Lung (tissue), 12 donors: ENCODE measurements around the gene TAPBPL. TPM values are rescaled to one million over a fixed set of nuclear protein-coding genes. Genes with fewer than 3 reads are reported as not detected.
A peak's percentile ranks its signal among the peaks of the same experiment; 100 is the strongest.

Experiments used
- ATAC-seq: fragments of 200-7000 bp; cut with Tn5 transposase; one replicate; pipeline ENCODE4 v1.9.1; 2020; ENCODE audit warnings: moderate number of reproducible peaks; ENCODE audit not compliant: insufficient read depth, low FRiP score
- DNase-seq, 3 donors: peaks; one replicate each; pipeline ENCODE4 v3.0.0-alpha.2; 2013 to 2017
- H3K27ac ChIP-seq, 2 donors: one replicate each; pipeline ENCODE4 v1.5.1; 2013; ENCODE audit warnings: mild to moderate bottlenecking in 2 of 2, moderate library complexity in 2 of 2, control low read depth in 1 of 2, inconsistent platforms in 1 of 2, low read depth in 1 of 2, low read length in 1 of 2
- H3K27me3 ChIP-seq, 3 donors: one replicate each; pipeline ENCODE4 v1.5.1; 2013; ENCODE audit warnings: low read length in 2 of 3; ENCODE audit not compliant: control insufficient read depth in 3 of 3, insufficient read depth in 3 of 3
- H3K36me3 ChIP-seq, 4 donors: one replicate each; pipeline ENCODE4 v1.5.1; 2013; ENCODE audit warnings: low read length in 4 of 4, mild to moderate bottlenecking in 1 of 4, moderate library complexity in 1 of 4; ENCODE audit not compliant: control insufficient read depth in 4 of 4, insufficient read depth in 4 of 4
- H3K4me1 ChIP-seq, 5 donors: one replicate each; pipeline ENCODE4 v1.5.1; 2013; ENCODE audit warnings: low read length in 5 of 5, mild to moderate bottlenecking in 2 of 5, moderate library complexity in 1 of 5; ENCODE audit not compliant: control insufficient read depth in 5 of 5, insufficient read depth in 5 of 5
- H3K4me3 ChIP-seq: one replicate; pipeline ENCODE4 v1.5.1; 2013; ENCODE audit warnings: mild to moderate bottlenecking, control low read depth, moderate library complexity
- H3K9ac ChIP-seq, 2 donors: one replicate each; pipeline ENCODE4 v1.5.1; 2013; ENCODE audit warnings: low read length in 2 of 2, control low read depth in 1 of 2; ENCODE audit not compliant: insufficient read depth in 1 of 2
- H3K9me3 ChIP-seq, 4 donors: one replicate each; pipeline ENCODE4 v1.5.1; 2013; ENCODE audit warnings: low read length in 3 of 4, mild to moderate bottlenecking in 1 of 4, moderate library complexity in 1 of 4; ENCODE audit not compliant: control insufficient read depth in 4 of 4, insufficient read depth in 3 of 4
- CTCF ChIP-seq: IDR thresholded peaks from 2 replicates; pipeline ENCODE4 v1.5.1; 2012; ENCODE audit warnings: mild to moderate bottlenecking; ENCODE audit errors: control extremely low read depth, extremely low read depth
- WGBS, 2 donors: extraction: QIAGEN DNeasy Blood & Tissue Kit; methylation state at CpG; one replicate each; pipeline ENCODE4 v1.1.7; 2013; 5-methylcytosine and 5-hydroxymethylcytosine counted together
- polyA plus RNA-seq, 2 donors: library from polyadenylated mRNA; stranded (reverse); fragments of 200-250 nt; gene quantifications; one replicate each; pipeline ENCODE4 v1.2.1, GENCODE V29; 2013
- total RNA-seq, 2 donors: library from RNA; depleted of rRNA in 1 of 2; stranded (reverse); fragments of >200 nt in 1 of 2; gene quantifications; one replicate each; pipeline ENCODE4 v1.2.1, GENCODE V29; 2014 to 2021
- donor health status: control.
- donor health status: control.
- donor health status: Bipolar disorder and iron deficiency.
- donor health status: healthy.
- donor health status: DM: yes; HTN: yes; CAD: no.

Gene TAPBPL
- total and polyA plus RNA-seq, 4 donors, result 11.2 to 28.2 (median 27.1) TPM

DNA sequence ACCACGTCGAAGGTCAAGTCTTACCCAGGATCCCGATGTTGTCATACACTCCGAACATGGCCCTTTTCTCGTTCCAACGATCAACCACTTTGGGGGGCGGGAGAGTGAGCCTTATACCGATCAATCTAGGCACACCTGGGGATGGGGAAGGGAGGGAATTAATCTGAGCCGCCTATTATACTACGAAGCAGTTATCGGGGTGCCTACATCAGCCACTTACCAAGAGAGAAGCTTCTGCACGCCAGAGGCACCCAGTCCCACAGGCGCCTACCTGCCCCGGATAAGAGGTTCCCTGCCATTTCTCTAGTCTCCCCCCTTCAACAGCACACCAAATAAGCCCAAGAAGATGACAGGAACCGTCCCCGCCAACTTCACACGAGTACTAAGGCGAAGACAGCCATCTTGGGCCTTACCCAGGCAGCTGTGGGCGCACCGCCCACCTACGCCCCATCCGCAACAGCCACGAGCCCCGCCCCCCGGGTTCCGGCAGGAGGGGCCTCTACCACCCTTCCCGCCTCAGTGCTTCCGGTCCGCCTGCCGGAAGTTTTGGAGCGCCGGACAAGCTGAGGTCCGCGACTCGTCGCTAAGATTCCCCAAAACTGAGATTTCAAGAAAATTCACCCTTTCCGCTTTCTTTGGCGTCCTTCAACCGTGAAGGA, 41.1 kb downstream of the TAPBPL start, which contains the start of gene MRPL51:
TSS of gene MRPL51 (minus strand) at position 425 of the 659 bp plus-strand sequence. CDS start at position 299, 126 bp downstream.
- TF ChIP-seq CTCF, result no peak
- Histone ChIP-seq H3K4me3 (peak within 1 kb of the TSS; percentile 85), H3K36me3 (peaks cover 0 to 24% (median 6%) of the 10 kb centered on the region in 4 donors), H3K27me3 (no peaks in the 10 kb centered on the region), H3K27ac (peak within 1 kb of the TSS; percentile 90 to 93), H3K9ac (peak within 1 kb of the TSS; percentile 87 to 96), H3K4me1 (peaks cover 0 to 22% (median 8%) of the 10 kb centered on the region in 5 donors), H3K9me3 (no peaks in the 10 kb centered on the region)
- peak; percentile 96 to 99 (median 97) for DNase-seq
- peak; percentile 96 for ATAC-seq
- 0 to 1% methylated on average over 39 of the region's 39 CpGs for WGBS, 2 donors

DNA sequence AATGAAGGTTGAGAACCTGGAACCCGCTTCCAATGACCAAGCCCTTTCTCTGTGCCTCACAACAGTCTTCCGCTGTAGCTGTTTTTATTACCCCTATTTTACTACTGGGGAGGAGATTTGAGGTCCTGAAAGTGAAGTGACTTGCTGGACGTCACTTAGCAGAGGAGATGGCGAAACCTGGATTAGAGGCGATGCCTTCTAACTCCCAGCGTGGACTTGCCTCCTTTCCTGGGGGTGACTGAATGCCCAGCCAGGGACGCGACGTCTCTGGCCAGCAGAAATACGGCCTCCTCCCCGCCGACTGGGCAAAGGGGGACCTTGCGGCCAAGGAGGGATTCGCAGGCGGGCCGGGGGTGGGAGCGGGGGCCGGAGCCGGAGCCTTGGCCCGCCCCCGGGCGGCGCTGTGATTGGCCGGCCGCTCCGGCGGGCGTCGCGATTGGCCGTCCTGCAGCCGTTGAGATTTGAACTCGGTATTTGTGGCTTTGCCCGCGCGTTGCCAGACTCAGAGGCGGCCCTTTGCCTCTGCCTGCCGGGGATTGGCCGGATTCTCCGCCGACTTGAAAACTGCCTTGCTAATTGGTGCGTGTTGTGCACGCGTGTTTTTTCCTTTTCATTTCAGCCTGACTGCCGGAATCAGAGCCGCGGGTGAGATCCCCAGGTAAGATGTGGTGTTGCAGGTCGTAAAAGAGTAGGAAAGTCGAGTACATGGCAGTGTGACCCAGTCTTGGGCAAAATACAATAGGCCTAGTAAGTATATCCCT, 41.8 kb downstream of the TAPBPL start, which contains the start of gene NCAPD2:
TSS of gene NCAPD2 (plus strand) at position 606 of the 761 bp plus-strand sequence. CDS start 997 bp downstream, outside the sequence.
- 0 to 1% methylated on average over 49 of the region's 49 CpGs for WGBS, 2 donors
- H3K27me3 ChIP-seq, result no peaks in the 10 kb centered on the region
- no peaks in the 10 kb centered on the region for H3K9me3 ChIP-seq
- DNase-seq (peak; percentile 97 to 98 (median 98)), ATAC-seq (peak; percentile 95)
- peak within 1 kb of the TSS; percentile 90 to 93 for H3K27ac ChIP-seq
- peaks cover 0 to 24% (median 6%) of the 10 kb centered on the region in 4 donors for H3K36me3 ChIP-seq
- TF ChIP-seq CTCF, result no peak
- peak within 1 kb of the TSS; percentile 85 for H3K4me3 ChIP-seq
- H3K9ac ChIP-seq, result peak within 1 kb of the TSS; percentile 87 to 96
- peaks cover 0 to 22% (median 8%) of the 10 kb centered on the region in 5 donors for H3K4me1 ChIP-seq

GRCh38 chr12:6494258-6494743, 42.5 kb downstream of the TAPBPL start:
- Histone ChIP-seq H3K36me3 (peaks cover 0 to 26% (median 8%) of the 10 kb centered on the region in 4 donors), H3K27me3 (no peaks in the 10 kb centered on the region), H3K4me3 (peak overlapping the region; percentile 62), H3K27ac (peak overlapping the region; percentile 26 to 70), H3K4me1 (peaks cover 0 to 22% (median 8%) of the 10 kb centered on the region in 5 donors), H3K9me3 (no peaks in the 10 kb centered on the region), H3K9ac (peak overlapping the region; percentile 0 to 79)
- no peak for DNase-seq
- no peak for ATAC-seq
- 1% methylated on average over 14 of the region's 14 CpGs for WGBS, 2 donors
- TF ChIP-seq CTCF, result no peak
